CD4-positive, alpha-beta memory T cell (primary cell): ENCODE measurements around the gene ARX. TPM values are rescaled to one million over a fixed set of nuclear protein-coding genes. Genes with fewer than 3 reads are reported as not detected.

Experiments
- CTCF ChIA-PET: fragments of 350-600 bp; sonication (Branson Sonifier 250); formaldehyde crosslinking; loops from one replicate; lab custom pipeline; 2021; ENCODE audit warnings: inconsistent platforms; ENCODE audit not compliant: partially characterized antibody; lab: Charles Lee
- POLR2A ChIA-PET: fragments of 350-600 bp; sonication (Branson Sonifier 250); formaldehyde crosslinking; loops from one replicate; lab custom pipeline; 2021; ENCODE audit not compliant: partially characterized antibody; lab: Charles Lee
- DNase-seq, 5 donors: peaks; one replicate each; pipeline versions ENCODE4 v3.0.0 to v3.0.0-alpha.2; 2020 to 2022; ENCODE audit warnings: mixed read lengths in 1 of 5
- H3K27ac ChIP-seq: one replicate; pipeline ENCODE4 v1.7.0; 2013; ENCODE audit warnings: low read depth, low read length
- H3K27me3 ChIP-seq: 2 replicates; pipeline ENCODE4 v1.7.0; 2013; ENCODE audit warnings: mild to moderate bottlenecking, low read length, moderate library complexity; ENCODE audit not compliant: insufficient read depth
- H3K36me3 ChIP-seq: 2 replicates; pipeline ENCODE4 v1.7.0; 2013; ENCODE audit warnings: mild to moderate bottlenecking, low read length, moderate library complexity; ENCODE audit not compliant: insufficient read depth
- H3K4me1 ChIP-seq: 2 replicates; pipeline ENCODE4 v1.7.0; 2013; ENCODE audit warnings: mild to moderate bottlenecking, low read length, moderate library complexity; ENCODE audit not compliant: insufficient read depth
- H3K4me3 ChIP-seq, 2 donors: one replicate each; pipeline ENCODE4 v1.7.0; 2013; ENCODE audit warnings: low read length in 2 of 2, mild to moderate bottlenecking in 1 of 2
- H3K9me3 ChIP-seq, 2 donors: one replicate each; pipeline ENCODE4 v1.7.0; 2013; ENCODE audit warnings: low read length in 2 of 2, control low read depth in 1 of 2; ENCODE audit not compliant: control insufficient read depth in 1 of 2
- H3K27ac Mint-ChIP-seq, 7 donors: one replicate each; pipeline ENCODE4 v1.8.0; 2020 to 2021; ENCODE audit warnings: mixed read lengths in 7 of 7, mild to moderate bottlenecking in 6 of 7, inconsistent platforms in 3 of 7, moderate library complexity in 3 of 7
- H3K27me3 Mint-ChIP-seq, 2 donors: one replicate each; pipeline ENCODE4 v1.8.0; 2020 to 2021; ENCODE audit warnings: mixed read lengths in 2 of 2
- H3K36me3 Mint-ChIP-seq, 2 donors: one replicate each; pipeline ENCODE4 v1.8.0; 2020 to 2021; ENCODE audit warnings: mixed read lengths in 2 of 2, inconsistent platforms in 1 of 2, mild to moderate bottlenecking in 1 of 2
- H3K4me1 Mint-ChIP-seq, 4 donors: one replicate each; pipeline ENCODE4 v1.8.0; 2020 to 2021; ENCODE audit warnings: mixed read lengths in 4 of 4, mild to moderate bottlenecking in 1 of 4
- H3K4me3 Mint-ChIP-seq, 8 donors: one replicate each; pipeline ENCODE4 v1.8.0; 2020 to 2021; ENCODE audit warnings: mixed read lengths in 8 of 8, mild to moderate bottlenecking in 7 of 8, moderate library complexity in 6 of 8, inconsistent platforms in 3 of 8
- H3K9me3 Mint-ChIP-seq, 8 donors: one replicate each; pipeline ENCODE4 v1.8.0; 2020 to 2021; ENCODE audit warnings: mixed read lengths in 8 of 8, mild to moderate bottlenecking in 5 of 8, inconsistent platforms in 3 of 8, moderate library complexity in 1 of 8
- intact Hi-C: fragments of 100-400 bp; cut with micrococcal nuclease; formaldehyde crosslinking; loops from one replicate; pipeline ENCODE4 v1.15.1; 2023
- polyA plus RNA-seq, 2 donors: library from polyadenylated mRNA; unstranded; fragments of 300-500 nt; fragmentation: Illumina TruSeq; gene quantifications; one replicate each; pipeline ENCODE4 v1.2.3, GENCODE V29; 2021
- total RNA-seq, 2 experiments: library from RNA; stranded (reverse); gene quantifications; one replicate each; pipeline ENCODE4 v1.2.3, GENCODE V29; 2021

The ARX gene
- total RNA-seq (not detected), polyA plus RNA-seq (not detected)

DNA sequence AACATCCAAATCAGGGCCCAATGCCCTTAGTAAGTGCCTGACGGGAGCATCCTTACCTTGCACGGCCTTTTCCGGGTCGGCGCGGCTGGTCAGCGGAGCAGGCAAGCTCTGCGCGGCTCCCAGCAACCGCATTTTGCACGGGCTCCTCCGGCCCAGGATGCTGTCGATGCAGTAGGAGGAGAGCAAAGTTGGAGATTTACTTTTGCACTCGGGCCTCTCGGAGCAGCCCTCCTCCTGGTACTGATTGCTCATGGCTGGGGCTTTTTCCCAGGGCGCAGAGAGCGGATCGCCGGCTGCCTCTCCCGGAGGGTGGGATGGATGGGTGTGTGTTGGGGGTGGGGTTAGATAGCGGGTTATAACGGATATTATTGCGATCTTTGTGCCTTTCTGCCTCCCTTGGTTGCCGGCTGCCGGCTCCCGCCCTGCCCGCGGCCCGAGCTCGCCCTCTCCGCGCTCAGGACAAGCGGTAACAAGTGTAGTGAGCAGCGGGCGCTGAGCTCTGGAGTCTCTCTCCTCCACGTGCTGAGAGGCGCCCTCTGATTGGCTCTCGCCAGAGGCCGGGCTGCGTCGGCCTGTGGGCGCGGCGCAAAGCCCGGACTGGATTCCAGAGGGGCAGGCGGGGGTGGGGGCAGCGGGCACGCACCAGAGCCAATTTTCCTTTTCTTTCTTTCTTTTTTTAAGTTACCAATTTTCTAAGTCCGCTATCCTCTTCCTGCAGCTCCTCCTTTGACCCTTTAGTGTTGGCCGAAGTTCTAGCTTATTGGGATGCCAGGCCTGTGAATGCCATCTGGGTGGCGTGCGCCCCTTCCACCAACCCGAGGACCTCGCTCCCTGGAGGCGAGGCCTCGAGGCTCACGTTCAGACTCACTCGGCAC lies at the start of gene ARX:
Gene ARX, minus strand, starts transcription at position 480 of the 875 bp plus-strand sequence. Its CDS starts 228 bp downstream, at position 252.
- peaks cover 3 to 23% (median 14%) of the 10 kb centered on the region in 4 donors for H3K4me1 Mint-ChIP-seq
- H3K27ac Mint-ChIP-seq, result peak within 1 kb of the TSS in 2 of 7 donors; percentile 61 to 62
- peak in 1 of 5 donors; percentile 15 for DNase-seq
- Histone ChIP-seq H3K4me1 (peaks cover 18% of the 10 kb centered on the region), H3K4me3 (no peak within 1 kb of the TSS), H3K27me3 (peaks cover 24% of the 10 kb centered on the region), H3K36me3 (no peaks in the 10 kb centered on the region), H3K9me3 (no peaks in the 10 kb centered on the region), H3K27ac (no peak within 1 kb of the TSS)
- H3K27me3 Mint-ChIP-seq, result peaks cover 21 to 25% of the 10 kb centered on the region in 2 donors
- peaks cover 0 to 10% (median 3%) of the 10 kb centered on the region in 8 donors for H3K9me3 Mint-ChIP-seq
- no peaks in the 10 kb centered on the region for H3K36me3 Mint-ChIP-seq
- ChIA-PET CTCF (interaction anchor here (0.7 to 1.2 kb wide), 2 partner anchors 10 to 942 kb away, joined by 3 read pairs; no protein-coding TSS in a partner anchor), POLR2A (no interaction called here)
- intact Hi-C loops, result no loop called here
- H3K4me3 Mint-ChIP-seq, result peak within 1 kb of the TSS in 6 of 8 donors; percentile 24 to 74 (median 42)

DNA sequence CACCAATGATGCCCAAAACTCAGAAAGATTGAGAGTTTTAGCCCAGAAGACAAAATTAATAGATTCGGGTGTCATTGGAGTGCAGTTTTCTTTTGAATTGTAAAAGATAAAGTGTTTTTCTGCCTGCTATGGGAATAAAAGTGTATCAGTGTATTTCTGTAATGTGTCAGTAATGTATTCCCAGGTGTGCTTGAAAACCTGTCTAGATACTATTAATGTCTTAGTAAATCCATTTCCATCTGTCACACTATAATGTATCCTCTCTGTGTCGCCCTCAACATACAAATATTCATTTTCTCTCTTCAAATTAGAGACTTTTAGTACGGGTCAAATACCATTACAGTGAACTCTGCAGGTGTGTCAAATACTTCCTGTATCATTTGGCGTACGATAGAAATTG lies 43.5 kb upstream of the ARX start:
- CTCF ChIA-PET, result no interaction called here
- H3K4me1 ChIP-seq, result no peaks in the 10 kb centered on the region
- POLR2A ChIA-PET, result no interaction called here
- DNase-seq, result no peak
- no peak overlapping the region for H3K27ac Mint-ChIP-seq
- no peaks in the 10 kb centered on the region for H3K4me1 Mint-ChIP-seq
- peaks cover 0 to 4% of the 10 kb centered on the region in 2 donors for H3K27me3 Mint-ChIP-seq
- H3K4me3 Mint-ChIP-seq, result no peak overlapping the region
- no peaks in the 10 kb centered on the region for H3K9me3 ChIP-seq
- no peaks in the 10 kb centered on the region for H3K27me3 ChIP-seq
- intact Hi-C loops, result no loop called here
- H3K4me3 ChIP-seq, result no peak overlapping the region
- H3K9me3 Mint-ChIP-seq, result peaks cover 0 to 10% (median 4%) of the 10 kb centered on the region in 8 donors
- H3K36me3 Mint-ChIP-seq, result peaks cover 0 to 4% of the 10 kb centered on the region in 2 donors
- no peaks in the 10 kb centered on the region for H3K36me3 ChIP-seq
- no peak overlapping the region for H3K27ac ChIP-seq

DNA sequence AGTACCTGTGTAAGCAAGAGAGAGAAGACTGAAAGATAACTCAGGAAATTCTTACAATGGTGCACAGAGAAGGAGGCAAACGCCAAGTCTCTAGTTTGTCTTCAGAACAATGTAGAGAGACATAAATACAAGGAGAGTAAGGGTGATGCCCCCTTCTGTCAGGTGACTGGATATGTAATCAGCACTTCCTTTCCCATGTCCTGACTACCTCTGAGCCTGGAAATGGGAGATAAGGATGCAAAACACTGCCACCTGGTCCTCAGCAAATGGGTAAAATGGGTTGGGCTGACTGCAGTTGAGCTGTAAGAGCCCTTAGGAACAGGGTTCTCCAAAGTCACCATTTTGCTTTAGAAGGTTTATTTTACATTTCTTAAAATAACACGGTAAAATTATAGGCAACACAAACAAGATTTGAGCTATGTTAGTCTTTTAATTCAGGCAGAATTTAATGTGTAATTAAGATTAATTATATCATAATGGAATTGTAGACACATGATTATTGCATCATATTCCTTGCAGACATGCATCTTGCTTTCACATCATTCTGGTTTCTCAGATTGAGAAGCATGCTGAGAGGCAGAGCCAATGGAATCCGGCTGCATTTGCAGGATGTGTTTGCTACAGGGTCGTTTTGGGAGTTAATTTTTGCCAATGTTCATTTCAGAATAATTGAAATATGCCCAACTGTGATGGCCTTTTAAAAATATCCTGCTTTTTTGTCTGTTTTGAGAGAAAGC lies 37.2 kb upstream of the ARX start:
- ChIA-PET POLR2A (no interaction called here), CTCF (no interaction called here)
- Mint-ChIP-seq H3K4me1 (peaks cover 4 to 17% (median 12%) of the 10 kb centered on the region in 4 donors), H3K4me3 (no peak overlapping the region), H3K27me3 (peaks cover 0 to 2% of the 10 kb centered on the region in 2 donors), H3K9me3 (peaks cover 0 to 10% (median 4%) of the 10 kb centered on the region in 8 donors), H3K27ac (no peak overlapping the region), H3K36me3 (peaks cover 0 to 4% of the 10 kb centered on the region in 2 donors)
- intact Hi-C loops, result no loop called here
- no peak for DNase-seq
- no peaks in the 10 kb centered on the region for H3K9me3 ChIP-seq
- no peaks in the 10 kb centered on the region for H3K27me3 ChIP-seq
- no peaks in the 10 kb centered on the region for H3K36me3 ChIP-seq
- peaks cover 12% of the 10 kb centered on the region for H3K4me1 ChIP-seq
- H3K4me3 ChIP-seq, result no peak overlapping the region
- H3K27ac ChIP-seq, result no peak overlapping the region

DNA sequence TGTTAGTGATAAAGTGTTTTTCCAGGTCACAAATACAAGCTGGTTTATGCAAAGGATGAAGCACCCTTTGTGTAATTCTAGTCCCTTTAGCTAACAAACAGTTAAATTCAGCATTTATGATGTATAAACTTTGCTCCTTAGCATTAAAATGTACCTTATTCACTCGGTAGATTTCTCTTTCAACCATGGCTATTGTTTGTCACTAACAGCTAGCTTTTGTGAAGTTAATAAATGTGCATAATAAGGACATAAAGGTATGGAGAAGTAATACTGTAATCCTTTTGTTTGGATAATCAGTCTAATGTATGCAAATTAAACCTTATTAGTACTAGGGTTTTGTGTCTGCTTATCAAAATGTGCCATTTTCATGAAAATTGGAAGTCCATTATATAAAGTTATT lies 34.2 kb upstream of the ARX start:
- Histone ChIP-seq H3K27ac (no peak overlapping the region), H3K4me1 (peaks cover 12% of the 10 kb centered on the region), H3K4me3 (no peak overlapping the region), H3K9me3 (no peaks in the 10 kb centered on the region), H3K27me3 (no peaks in the 10 kb centered on the region), H3K36me3 (no peaks in the 10 kb centered on the region)
- Mint-ChIP-seq H3K27ac (no peak overlapping the region), H3K4me1 (peaks cover 4 to 20% (median 14%) of the 10 kb centered on the region in 4 donors), H3K4me3 (peak overlapping the region in 1 of 8 donors; percentile 39), H3K27me3 (no peaks in the 10 kb centered on the region), H3K9me3 (no peaks in the 10 kb centered on the region), H3K36me3 (no peaks in the 10 kb centered on the region)
- DNase-seq, result no peak
- intact Hi-C loops, result no loop called here
- ChIA-PET POLR2A (interaction anchor here (1.0 kb wide), 1 partner anchor 17 kb away, joined by 3 read pairs; no protein-coding TSS in a partner anchor), CTCF (interaction anchor here (1.4 kb wide), 1 partner anchor 30 kb away, joined by 4 read pairs; no protein-coding TSS in a partner anchor)

DNA sequence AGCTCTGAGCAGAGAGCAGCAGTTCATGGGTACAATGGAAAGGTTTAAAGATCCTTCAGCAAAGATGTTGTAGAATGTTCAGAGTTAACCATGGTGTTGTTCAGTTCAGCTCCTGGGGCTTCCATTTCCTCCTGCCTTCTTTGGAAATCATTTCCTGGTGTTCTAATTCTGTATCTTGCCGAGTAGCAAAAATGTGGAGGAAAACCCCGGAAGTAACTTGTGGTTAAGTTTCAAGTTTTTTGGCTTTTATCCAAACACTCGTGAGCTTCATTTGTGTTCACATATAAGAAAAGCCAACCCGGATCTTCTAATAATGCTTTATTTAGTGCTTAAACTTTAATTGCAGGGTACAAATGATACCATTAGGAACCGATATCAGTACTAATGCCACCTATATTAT lies 33.6 kb upstream of the ARX start:
- Histone ChIP-seq H3K27me3 (no peaks in the 10 kb centered on the region), H3K9me3 (no peaks in the 10 kb centered on the region), H3K36me3 (no peaks in the 10 kb centered on the region), H3K4me1 (peaks cover 12% of the 10 kb centered on the region), H3K4me3 (no peak overlapping the region), H3K27ac (no peak overlapping the region)
- intact Hi-C loops, result no loop called here
- Mint-ChIP-seq H3K27me3 (no peaks in the 10 kb centered on the region), H3K36me3 (no peaks in the 10 kb centered on the region), H3K9me3 (no peaks in the 10 kb centered on the region), H3K4me1 (peaks cover 4 to 20% (median 14%) of the 10 kb centered on the region in 4 donors), H3K27ac (no peak overlapping the region), H3K4me3 (peak overlapping the region in 1 of 8 donors; percentile 30)
- DNase-seq, result peak in 4 of 5 donors; percentile 14 to 31 (median 25)
- ChIA-PET CTCF (interaction anchor here (1.4 kb wide), 1 partner anchor 29 kb away, joined by 4 read pairs; no protein-coding TSS in a partner anchor), POLR2A (interaction anchor here (1.0 kb wide), 1 partner anchor 18 kb away, joined by 3 read pairs; no protein-coding TSS in a partner anchor)

DNA sequence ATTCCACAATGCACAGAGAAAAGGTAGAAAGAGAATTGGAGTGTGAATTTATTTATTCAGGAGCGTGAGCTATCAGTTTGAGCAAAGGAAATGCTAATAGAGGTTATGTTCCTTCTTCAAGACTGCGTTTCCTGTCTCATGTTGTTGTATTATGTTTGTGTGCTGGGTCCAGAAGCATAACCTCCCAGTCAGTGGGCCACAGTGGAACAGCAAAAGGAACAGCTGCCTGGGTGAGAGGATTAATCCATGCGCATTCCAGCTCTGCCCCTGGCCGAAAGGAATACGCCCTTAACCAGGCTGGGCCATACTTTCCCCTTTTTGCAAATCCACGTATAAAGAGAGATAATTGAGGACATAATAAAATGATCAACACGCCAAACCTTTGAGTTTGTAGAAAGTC lies 32.4 kb upstream of the ARX start:
- H3K9me3 ChIP-seq, result no peaks in the 10 kb centered on the region
- no peak overlapping the region for H3K27ac ChIP-seq
- ChIA-PET CTCF (interaction anchor here (0.6 kb wide), 1 partner anchor 15 kb away, joined by 3 read pairs; no protein-coding TSS in a partner anchor), POLR2A (no interaction called here)
- peaks cover 12% of the 10 kb centered on the region for H3K4me1 ChIP-seq
- intact Hi-C loops, result no loop called here
- H3K27me3 ChIP-seq, result no peaks in the 10 kb centered on the region
- no peak overlapping the region for H3K27ac Mint-ChIP-seq
- H3K9me3 Mint-ChIP-seq, result no peaks in the 10 kb centered on the region
- no peak overlapping the region for H3K4me3 Mint-ChIP-seq
- H3K36me3 ChIP-seq, result no peaks in the 10 kb centered on the region
- H3K36me3 Mint-ChIP-seq, result no peaks in the 10 kb centered on the region
- H3K4me3 ChIP-seq, result no peak overlapping the region
- H3K27me3 Mint-ChIP-seq, result no peaks in the 10 kb centered on the region
- H3K4me1 Mint-ChIP-seq, result peaks cover 4 to 20% (median 14%) of the 10 kb centered on the region in 4 donors
- DNase-seq, result no peak

DNA sequence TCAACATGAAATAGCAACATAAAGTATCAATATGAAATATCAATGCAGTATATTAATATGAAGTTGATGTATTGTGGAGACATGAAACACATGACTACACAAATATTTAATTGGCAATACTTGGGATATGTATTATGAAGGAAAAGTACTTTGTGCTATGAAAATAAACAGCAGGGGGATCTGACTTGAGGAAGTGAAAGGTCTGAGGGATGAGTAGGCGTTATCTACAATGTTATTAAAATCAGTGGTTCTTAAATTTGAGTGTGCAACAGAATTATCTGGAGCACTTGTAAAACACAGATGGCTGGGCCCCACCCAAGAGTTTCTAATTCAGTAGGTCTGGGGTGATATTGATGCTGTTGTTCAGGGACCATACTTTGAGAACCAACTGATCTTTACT lies 27.4 kb upstream of the ARX start:
- no peaks in the 10 kb centered on the region for H3K9me3 Mint-ChIP-seq
- peaks cover 0 to 5% (median 3%) of the 10 kb centered on the region in 4 donors for H3K4me1 Mint-ChIP-seq
- H3K4me3 Mint-ChIP-seq, result no peak overlapping the region
- H3K36me3 Mint-ChIP-seq, result no peaks in the 10 kb centered on the region
- H3K4me1 ChIP-seq, result no peaks in the 10 kb centered on the region
- POLR2A ChIA-PET, result no interaction called here
- intact Hi-C loops, result no loop called here
- no peaks in the 10 kb centered on the region for H3K9me3 ChIP-seq
- H3K27ac Mint-ChIP-seq, result no peak overlapping the region
- H3K27me3 Mint-ChIP-seq, result no peaks in the 10 kb centered on the region
- CTCF ChIA-PET, result no interaction called here
- no peak for DNase-seq
- H3K36me3 ChIP-seq, result no peaks in the 10 kb centered on the region
- H3K27ac ChIP-seq, result no peak overlapping the region
- H3K4me3 ChIP-seq, result no peak overlapping the region
- H3K27me3 ChIP-seq, result no peaks in the 10 kb centered on the region
